Raji (cell line): ENCODE results near the gene UBR3.

Experiments used
- POLR2A ChIP-seq: IDR thresholded peaks from 2 replicates; pipeline ENCODE4 v1.6.1; 2011; ENCODE audit warnings: low read depth, low read length, control low read depth; ENCODE audit not compliant: insufficient read depth

UBR3 gene

DNA sequence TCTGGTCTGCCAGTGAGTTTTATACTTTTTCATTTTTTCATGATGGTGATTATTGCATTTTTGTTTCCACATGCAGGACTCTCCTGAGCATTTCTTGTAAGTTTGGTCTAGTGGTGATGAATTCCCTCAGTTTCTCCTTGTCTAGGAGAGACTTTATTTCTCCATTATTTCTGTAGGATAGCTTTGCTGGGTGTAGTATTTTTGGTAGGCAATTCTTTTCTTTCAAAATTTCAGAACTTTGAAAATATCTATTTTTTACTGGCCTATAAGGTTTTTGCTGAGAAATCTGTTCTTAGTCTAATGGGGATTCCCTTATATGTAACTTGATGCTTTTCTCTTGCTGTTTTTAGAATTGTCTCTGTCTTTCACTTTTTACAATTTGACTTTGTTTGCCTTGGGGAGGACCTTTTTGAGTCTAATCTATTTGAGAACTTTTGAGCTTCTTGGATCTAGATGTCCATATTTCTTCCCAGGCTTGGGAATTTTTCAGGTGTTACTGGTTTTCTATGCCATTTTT lies 149.1 kb downstream of the UBR3 start:
- TF ChIP-seq POLR2A: no peak

DNA sequence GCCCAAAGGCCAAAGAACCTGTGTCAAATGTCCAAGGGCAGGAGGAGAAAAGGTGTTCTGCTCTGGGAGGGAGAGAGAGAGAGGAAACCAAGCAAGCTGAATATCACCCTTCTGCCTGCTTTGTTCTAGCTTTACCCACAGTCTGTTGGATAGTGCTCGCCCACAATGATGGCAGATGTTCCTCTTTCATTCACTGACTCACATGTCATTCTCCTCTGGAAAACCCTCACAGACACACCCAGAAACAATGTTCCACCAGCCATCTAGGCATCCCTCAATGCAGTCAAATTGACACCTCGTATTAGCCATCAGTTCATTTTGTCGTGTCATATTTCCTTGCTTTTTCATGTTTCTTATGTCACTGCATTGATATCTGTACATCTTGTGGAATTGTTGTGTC lies 150.3 kb downstream of the UBR3 start:
- TF ChIP-seq POLR2A: no peak

DNA sequence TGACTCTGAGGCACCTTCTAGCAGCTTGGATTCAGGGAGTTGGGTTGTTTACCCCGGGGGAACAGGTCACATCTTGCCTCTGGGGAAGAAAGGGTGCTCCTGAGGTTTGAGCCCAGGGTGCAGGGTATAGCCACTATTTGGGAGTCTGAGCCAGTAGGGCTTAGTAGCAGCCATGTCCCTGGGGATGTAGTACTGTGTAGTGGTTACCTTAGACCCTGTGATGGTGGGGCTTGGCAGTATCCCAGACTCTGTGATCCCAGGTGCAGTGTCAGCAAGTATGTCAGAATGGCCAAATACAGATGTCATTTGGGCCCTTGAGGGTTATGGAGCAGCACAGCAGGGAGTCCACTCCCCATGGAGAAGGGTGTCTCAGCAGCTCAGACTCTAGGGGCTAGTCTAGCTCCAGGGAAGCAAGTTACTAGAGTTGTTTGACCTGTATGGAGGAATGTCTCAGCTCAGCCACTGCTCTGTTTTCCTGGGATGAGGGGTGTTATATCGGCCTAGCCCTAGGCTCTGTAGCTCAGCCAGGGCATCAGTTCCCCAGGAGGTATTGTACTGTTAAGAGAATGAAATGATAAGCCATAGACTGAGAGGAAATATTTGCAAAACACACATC lies 151.3 kb downstream of the UBR3 start:
- TF ChIP-seq POLR2A: no peak

DNA sequence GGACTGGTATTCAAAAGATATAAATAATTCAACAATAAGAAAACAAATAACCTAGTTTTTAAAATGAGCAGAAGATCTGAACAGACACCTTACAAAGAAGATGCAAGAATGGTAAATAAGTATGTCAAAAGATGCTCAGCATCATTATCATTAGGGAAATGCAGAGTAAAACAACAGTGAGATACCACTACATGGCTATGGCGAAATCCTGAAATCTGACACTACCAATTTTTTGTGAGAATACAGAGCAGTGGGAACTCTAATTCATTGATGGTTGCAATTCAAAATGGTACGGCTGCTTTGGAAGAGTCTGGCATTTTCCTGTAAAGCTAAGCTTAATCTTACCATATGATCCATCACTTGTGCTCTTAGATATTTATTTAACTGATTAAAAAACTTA lies 151.8 kb downstream of the UBR3 start:
- no peak for TF ChIP-seq POLR2A

DNA sequence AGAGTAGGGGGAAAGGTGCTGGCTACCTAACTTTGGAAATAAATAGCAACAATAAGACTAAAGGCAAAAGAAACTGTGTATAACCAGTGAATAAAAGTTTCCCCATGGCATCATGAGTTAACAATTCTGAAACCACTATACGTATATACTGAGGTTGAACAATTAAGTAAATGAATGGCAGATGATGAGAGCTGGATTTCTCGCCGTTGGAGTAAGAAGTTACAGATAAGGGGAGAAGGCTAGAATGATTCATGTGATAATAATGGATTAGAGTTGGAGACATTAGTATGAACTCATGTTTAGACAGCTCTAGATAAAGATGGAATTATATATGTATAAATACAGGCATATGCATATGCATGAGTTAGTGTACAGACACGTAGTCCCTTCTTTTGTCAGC lies 152.7 kb downstream of the UBR3 start:
- no peak for TF ChIP-seq POLR2A

DNA sequence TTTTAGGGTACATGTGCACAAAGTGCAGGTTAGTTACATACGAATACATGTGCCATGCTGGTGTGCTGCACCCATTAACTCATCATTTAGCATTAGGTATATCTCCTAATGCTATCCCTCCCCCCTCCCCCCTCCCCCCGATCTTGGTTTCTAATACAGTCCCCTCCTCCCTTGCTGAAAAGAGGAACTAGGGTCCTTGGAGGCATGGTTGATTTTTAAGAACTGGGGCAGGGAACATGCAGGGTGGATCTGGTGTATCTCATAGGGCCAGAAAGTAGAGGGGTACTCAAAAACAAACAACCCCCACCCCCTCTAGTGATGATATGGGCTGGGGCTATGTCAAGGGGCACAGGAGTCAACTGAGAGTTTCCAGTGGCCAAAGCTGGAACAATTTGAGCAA lies 153.4 kb downstream of the UBR3 start:
- no peak for TF ChIP-seq POLR2A

DNA sequence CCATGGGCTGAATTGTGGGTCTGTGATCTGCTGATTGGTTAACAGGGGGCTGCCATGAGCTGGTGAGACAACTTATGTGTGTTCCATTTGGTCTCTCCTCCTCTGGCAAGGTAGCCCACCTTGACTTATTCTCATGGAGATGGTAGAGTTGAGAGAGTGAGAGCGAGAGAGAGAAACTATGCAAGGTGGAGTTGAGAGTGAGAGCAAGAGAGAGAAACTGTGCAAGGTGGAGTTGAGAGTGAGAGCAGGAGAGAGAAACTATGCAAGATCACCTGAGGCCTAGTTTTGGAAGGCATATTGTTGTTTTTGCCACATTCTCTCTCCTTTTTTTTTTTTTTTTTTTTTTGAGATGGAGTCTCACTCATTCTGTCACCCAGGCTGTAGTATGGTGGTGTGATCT lies 155.7 kb downstream of the UBR3 start:
- no peak for TF ChIP-seq POLR2A

DNA sequence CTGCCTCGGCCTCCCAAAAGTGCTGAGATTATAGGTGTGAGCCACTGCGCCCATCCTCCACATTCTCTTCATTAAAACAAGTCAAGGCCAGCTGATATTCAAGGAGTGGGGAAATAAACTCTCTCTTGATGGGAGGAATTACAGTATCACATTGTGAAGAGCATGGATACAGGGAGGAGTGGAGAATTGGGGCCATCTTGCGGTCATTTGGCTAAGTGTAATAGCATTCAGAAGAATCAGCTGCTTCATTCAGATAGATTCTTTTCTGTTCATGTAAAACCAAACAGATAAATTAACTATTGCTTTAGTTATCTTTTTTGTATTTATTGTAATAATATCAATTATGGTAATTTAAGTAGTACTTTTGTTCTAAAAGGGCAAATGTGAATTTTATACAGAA lies 156.3 kb downstream of the UBR3 start:
- no peak for TF ChIP-seq POLR2A

DNA sequence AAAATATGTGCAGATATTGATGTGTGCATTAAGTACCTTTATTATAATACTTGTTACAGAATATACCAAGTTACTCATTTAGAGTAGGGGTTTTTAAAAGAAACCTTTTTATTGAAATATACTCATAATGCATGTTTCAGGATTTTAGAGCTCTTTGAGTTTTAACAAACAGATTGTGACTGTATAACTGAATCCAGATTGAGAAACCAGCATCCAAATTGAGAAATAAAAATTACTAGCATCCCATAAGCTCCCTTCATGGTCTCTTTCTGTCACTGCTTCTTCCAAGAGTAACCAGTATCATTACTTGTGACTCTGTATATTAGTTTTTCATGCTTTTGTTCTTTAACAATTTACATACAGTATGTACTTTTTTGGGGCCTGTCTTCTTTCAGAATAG lies 156.9 kb downstream of the UBR3 start:
- TF ChIP-seq POLR2A: no peak

DNA sequence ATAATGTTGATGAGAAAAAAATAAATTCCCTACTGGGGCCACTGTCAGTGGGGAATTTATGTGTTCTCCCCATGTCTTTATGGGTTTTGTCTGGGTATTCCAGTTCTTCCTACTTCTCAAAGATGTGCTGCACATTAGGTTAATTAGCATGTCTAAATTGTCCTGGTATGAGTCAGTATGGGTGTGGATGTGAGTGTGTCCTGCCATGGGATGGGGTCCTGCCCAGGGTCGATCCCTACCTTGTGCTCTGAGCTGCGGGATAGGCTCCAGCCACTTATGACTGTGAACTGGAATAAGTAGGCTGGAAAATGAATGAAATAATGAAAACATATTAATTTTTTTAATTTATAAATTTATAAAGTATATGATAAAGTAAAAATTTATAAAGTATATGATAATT lies 167.5 kb downstream of the UBR3 start:
- TF ChIP-seq POLR2A: no peak

DNA sequence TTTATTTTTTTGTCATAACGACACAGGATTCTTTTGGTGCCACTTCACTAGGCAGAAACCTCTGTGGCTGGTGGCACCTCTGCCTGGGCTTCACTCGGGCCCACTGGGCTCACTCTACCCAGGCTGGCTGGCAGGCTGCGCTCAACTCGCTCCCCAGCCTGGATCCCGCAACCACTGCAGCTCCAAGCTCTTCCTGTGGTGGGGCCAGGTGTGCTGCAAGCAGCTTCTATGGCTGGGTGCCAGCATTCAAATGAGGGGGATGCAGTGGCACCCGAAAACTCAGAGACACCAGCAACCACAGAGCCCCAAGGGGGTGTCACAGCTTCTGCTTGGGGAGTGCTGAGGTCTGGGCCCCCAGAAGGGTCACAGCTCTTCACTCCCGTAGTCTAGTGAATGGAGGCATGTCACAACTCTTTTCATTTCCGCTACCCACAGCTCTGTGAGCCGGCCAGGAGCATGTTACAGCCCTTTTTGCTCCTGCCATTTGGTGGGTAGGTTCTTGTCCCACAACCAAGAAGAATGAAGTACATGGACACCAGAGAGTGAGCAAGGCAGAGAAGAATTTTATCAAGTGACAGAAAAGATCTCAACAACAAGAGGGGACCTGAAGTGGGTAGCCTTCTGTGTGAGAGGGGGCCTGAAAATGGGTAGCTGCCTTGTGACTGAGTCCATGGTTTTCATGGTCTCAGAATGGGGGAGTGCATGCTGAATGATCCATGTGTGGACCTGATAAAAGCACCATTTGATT lies 170.1 kb downstream of the UBR3 start:
- no peak for TF ChIP-seq POLR2A

DNA sequence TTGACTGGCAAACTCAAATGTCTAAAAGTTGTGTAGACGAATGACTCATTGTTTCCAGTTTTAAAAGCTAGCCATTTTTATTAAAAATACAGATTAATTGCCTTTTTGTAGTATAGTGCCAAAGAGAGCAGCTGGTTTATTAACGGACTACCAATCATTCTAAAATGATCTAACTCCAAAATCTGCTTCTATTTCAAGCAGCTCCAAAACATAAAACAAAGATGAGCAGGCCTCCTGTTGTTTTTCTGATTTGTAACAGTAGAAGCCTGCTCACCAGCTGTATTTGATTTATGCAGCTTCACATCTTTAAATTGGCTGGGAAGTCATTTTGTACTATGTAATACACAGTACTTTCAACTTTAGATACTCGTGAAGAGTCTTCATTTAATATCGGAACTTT lies 171.8 kb downstream of the UBR3 start:
- no peak for TF ChIP-seq POLR2A

DNA sequence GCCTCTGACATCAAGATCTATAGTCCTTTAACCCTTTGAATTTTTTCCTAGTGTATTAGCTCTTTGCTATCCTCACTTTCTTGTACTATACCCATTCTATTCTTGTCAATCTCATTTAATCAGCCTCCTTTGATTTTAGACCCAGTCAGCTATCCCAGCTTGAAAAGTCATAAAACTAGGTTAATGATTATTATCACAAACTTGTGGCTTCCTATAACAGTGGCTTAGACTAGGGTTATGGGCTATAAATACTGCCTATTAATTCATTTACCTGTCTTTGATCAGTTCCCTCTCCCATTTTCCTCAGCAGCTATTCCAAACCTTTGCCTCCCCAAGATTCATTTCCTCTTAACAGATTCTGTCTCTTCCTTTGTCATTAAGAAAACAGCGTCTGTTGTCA lies 174.8 kb downstream of the UBR3 start:
- TF ChIP-seq POLR2A: no peak

DNA sequence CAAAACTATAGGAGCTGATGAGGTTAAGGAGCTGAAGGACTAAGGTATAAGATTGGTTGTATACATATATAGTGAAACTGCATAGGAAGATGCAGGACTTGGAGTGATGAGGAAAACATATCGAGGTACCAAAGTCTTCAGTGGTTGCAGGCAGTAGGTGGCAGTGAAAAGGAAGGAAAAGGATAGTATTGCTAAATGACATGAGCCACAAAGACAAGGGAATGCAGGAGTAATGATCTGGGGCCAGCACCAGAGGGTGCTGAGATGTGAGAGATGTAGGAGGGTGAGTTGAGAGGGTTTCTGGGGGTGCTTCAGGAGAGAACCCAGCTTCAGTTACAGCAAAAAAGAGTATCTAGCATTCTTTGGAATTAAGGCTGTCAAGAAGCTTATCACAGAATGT lies 178.4 kb downstream of the UBR3 start:
- no peak for TF ChIP-seq POLR2A

DNA sequence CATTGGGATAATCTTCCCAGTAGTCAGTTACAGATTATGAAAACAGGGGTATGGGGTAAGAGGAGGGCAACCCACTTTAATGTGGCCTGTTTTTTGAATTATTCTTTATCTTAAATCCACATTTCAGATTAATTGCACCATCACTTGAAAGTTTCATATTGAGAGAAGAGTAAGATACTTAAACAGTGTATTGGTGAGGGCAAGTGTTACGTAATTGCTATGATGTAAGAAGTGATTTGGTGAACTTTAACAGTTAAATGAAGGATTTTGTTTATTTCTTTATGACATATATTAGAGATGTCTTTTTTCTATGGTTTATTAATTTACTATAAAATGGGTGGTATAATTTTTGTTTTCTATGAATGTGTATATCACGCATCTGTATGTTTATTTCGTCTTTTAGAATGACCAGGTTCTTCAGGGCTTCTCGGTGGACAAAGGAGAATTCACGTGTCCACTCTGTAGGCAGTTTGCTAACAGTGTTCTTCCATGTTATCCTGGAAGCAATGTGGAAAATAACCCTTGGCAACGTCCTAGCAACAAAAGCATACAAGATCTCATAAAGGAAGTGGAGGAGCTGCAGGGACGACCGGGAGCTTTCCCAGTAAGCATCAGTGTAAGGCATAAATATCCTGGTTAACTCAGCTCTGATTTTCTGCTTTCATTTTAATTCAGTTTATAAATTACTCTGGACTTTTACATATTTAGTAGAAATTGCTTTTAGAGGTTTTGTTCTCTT lies 179.5 kb downstream of the UBR3 start:
- TF ChIP-seq POLR2A: no peak

DNA sequence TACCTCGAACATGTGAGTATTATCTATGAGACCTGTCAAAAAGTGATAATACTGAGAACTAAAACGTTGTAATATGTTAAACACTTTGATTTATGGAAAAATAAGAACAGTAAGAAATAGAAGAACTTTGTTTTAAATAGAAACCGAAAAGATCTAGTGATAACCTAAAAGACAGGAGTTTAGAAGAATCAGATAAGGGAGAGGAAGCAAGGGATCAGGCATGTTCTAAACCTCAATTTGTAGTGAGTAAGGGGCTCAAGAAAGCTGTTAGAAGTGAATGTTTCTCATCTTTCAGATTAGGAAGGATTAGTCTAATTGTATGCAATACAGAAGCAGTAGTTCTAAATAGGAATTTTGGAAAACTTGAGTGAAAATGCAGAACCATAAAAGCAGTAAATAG lies 182.0 kb downstream of the UBR3 start:
- no peak for TF ChIP-seq POLR2A
